Breast epithelium (tissue), 3 donors: ENCODE results near the gene ABCC5.

Source experiments
- CTCF ChIP-seq, 3 donors: fragments of 450-650 bp; IDR thresholded peaks; one replicate each; pipeline ENCODE4 v1.5.1; 2016 to 2017; ENCODE audit warnings: antibody characterized with exemption in 3 of 3, mild to moderate bottlenecking in 3 of 3, moderate library complexity in 3 of 3
- POLR2A ChIP-seq: fragments of 450-650 bp; IDR thresholded peaks from one replicate; pipeline ENCODE4 v1.6.1; 2016; ENCODE audit warnings: antibody characterized with exemption, mild to moderate bottlenecking, moderate library complexity
- POLR2AphosphoS5 ChIP-seq, 3 donors: sonication (generic); formaldehyde crosslinking; IDR thresholded peaks; one replicate each; pipeline ENCODE4 v1.6.1; 2017; ENCODE audit warnings: antibody characterized with exemption in 3 of 3

GRCh38 chr3:183896610-183897009 lies 121.1 kb downstream of the ABCC5 start:
- TF ChIP-seq CTCF (IDR thresholded peaks at IDR 0.05), result no peak
- TF ChIP-seq POLR2A, result no peak
- TF ChIP-seq POLR2AphosphoS5 (IDR thresholded peaks at IDR 0.05), result no peak
